Stomach (tissue), 4 donors: Measurements from ENCODE around the gene PLEKHB2.

Experiments
- POLR2A ChIP-seq, 4 donors: fragments of 450-650 bp; IDR thresholded peaks; one replicate each; pipeline ENCODE4 v1.6.1; 2016; ENCODE audit warnings: antibody characterized with exemption in 4 of 4, control low read depth in 2 of 4, mild to moderate bottlenecking in 1 of 4, moderate library complexity in 1 of 4
- TF ChIP-seq, protein P1 (sequence below), 7 experiments: fragments of 450-650 bp in 4 of 7; fragments of 200-600 bp in 3 of 7; sonication (generic) in 3 of 7; IDR thresholded peaks; one replicate each; pipeline ENCODE4 v1.5.1; 2016 to 2019; ENCODE audit warnings: antibody characterized with exemption in 7 of 7, control low read depth in 2 of 7, mild to moderate bottlenecking in 1 of 7

DNA sequence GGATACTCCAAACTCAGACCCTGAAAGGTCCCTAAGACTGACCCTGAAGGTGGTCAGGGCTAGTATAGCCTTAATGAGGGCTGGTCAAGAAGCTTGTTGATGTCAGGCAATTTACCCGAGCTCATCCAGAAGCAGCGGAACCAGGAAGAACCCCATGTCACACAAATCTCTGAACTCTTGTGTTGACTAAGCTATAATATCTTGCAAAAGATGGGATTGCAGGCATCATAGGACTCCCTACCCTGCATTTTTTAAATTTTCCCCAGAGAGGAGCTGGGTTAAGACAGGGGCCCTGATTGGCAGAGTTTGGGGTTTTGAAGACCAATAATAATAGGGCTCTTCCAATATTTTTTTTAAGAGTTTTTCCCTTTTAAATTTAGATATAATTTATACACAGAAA lies 2.0 kb upstream of the PLEKHB2 start:
- TF ChIP-seq, protein P1, sequence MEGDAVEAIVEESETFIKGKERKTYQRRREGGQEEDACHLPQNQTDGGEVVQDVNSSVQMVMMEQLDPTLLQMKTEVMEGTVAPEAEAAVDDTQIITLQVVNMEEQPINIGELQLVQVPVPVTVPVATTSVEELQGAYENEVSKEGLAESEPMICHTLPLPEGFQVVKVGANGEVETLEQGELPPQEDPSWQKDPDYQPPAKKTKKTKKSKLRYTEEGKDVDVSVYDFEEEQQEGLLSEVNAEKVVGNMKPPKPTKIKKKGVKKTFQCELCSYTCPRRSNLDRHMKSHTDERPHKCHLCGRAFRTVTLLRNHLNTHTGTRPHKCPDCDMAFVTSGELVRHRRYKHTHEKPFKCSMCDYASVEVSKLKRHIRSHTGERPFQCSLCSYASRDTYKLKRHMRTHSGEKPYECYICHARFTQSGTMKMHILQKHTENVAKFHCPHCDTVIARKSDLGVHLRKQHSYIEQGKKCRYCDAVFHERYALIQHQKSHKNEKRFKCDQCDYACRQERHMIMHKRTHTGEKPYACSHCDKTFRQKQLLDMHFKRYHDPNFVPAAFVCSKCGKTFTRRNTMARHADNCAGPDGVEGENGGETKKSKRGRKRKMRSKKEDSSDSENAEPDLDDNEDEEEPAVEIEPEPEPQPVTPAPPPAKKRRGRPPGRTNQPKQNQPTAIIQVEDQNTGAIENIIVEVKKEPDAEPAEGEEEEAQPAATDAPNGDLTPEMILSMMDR (IDR thresholded peaks at IDR 0.05), result no peak
- no peak for TF ChIP-seq POLR2A (IDR thresholded peaks at IDR 0.05)
